ENCODE results near the gene ASB10.

GRCh38 chr7:151175047-151175792 is 11.8 kb downstream of the ASB10 start:
- TF ChIP-seq ATF3 (CRISPR knock-in tag; IDR thresholded peaks at IDR 0.05), result no peak
- no peak for TF ChIP-seq EZH2 (conservative IDR thresholded peaks at IDR 0.05; ENCODE audit: low read depth, low read length)
- no peak for TF ChIP-seq ZFX (CRISPR knock-in tag; IDR thresholded peaks at IDR 0.05; ENCODE audit: low read depth)
- no peak for TF ChIP-seq MAFG (CRISPR knock-in tag; IDR thresholded peaks at IDR 0.05)
- TF ChIP-seq GZF1 (CRISPR knock-in tag; IDR thresholded peaks at IDR 0.05), result no peak
- no peak for TF ChIP-seq ZBTB1 (CRISPR knock-in tag; IDR thresholded peaks at IDR 0.05; ENCODE audit: borderline replicate concordance)
- no peak for TF ChIP-seq CTCF (CRISPR knock-in tag; IDR thresholded peaks at IDR 0.05)
- no peak for TF ChIP-seq ZBTB8A (CRISPR knock-in tag; IDR thresholded peaks at IDR 0.05; ENCODE audit: borderline replicate concordance, low read depth)
- no peak for TF ChIP-seq DNMT1 (CRISPR knock-in tag; IDR thresholded peaks at IDR 0.05)
- TF ChIP-seq E2F1 (CRISPR knock-in tag; IDR thresholded peaks at IDR 0.05), result no peak
